ENCODE results near the gene COLGALT1.

The COLGALT1 gene

GRCh38 chr19:17616961-17617806, 61.7 kb downstream of the COLGALT1 start:
- Histone ChIP-seq H3K36me3 (ENCODE audit: insufficient read depth, insufficient read length, low read length) (no peaks in the 10 kb centered on the region), H3K4me3 (ENCODE audit: insufficient read length, low read depth) (no peak overlapping the region), H3K9me3 (ENCODE audit: insufficient read depth, low read length) (peaks cover 11% of the 10 kb centered on the region; the same call in 1 of the 2 replicates), H3K27me3 (ENCODE audit: insufficient read depth, insufficient read length) (no peaks in the 10 kb centered on the region), H3K9ac (ENCODE audit: insufficient read length, low read depth) (no peak overlapping the region), H3K4me1 (ENCODE audit: insufficient read depth, insufficient read length) (peaks cover 3% of the 10 kb centered on the region)
- no peak for DNase-seq (ENCODE audit: low read depth, low spot score)
- no peak for TF ChIP-seq SUZ12 (IDR thresholded peaks at IDR 0.05; ENCODE audit: extremely low read depth, insufficient read depth, insufficient read length)
- no peak for TF ChIP-seq ZNF274 (IDR thresholded peaks at IDR 0.05; ENCODE audit: low read depth, low read length)
- TF ChIP-seq YY1 (IDR thresholded peaks at IDR 0.05; ENCODE audit: insufficient read depth, insufficient read length): no peak

- DNase-seq (ENCODE audit: low read depth, low spot score): no peak
- Histone ChIP-seq H3K4me1 (ENCODE audit: insufficient read depth, insufficient read length) (peaks cover 3% of the 10 kb centered on the region), H3K36me3 (ENCODE audit: insufficient read depth, insufficient read length, low read length) (no peaks in the 10 kb centered on the region), H3K4me3 (ENCODE audit: insufficient read length, low read depth) (no peak overlapping the region), H3K9me3 (ENCODE audit: insufficient read depth, low read length) (peaks cover 11% of the 10 kb centered on the region; the same call in 1 of the 2 replicates), H3K27me3 (ENCODE audit: insufficient read depth, insufficient read length) (no peaks in the 10 kb centered on the region), H3K9ac (ENCODE audit: insufficient read length, low read depth) (no peak overlapping the region)
- TF ChIP-seq SUZ12 (IDR thresholded peaks at IDR 0.05; ENCODE audit: extremely low read depth, insufficient read depth, insufficient read length) (no peak), YY1 (IDR thresholded peaks at IDR 0.05; ENCODE audit: insufficient read depth, insufficient read length) (no peak), ZNF274 (IDR thresholded peaks at IDR 0.05; ENCODE audit: low read depth, low read length) (no peak)
Observed at GRCh38 chr19:17617807-17618192, 62.4 kb downstream of the COLGALT1 start.

GRCh38 chr19:17618281-17618903, 62.9 kb downstream of the COLGALT1 start:
- no peak for DNase-seq (ENCODE audit: low read depth, low spot score)
- H3K9ac ChIP-seq (ENCODE audit: insufficient read length, low read depth): no peak overlapping the region
- TF ChIP-seq SUZ12 (IDR thresholded peaks at IDR 0.05; ENCODE audit: extremely low read depth, insufficient read depth, insufficient read length) (no peak), ZNF274 (IDR thresholded peaks at IDR 0.05; ENCODE audit: low read depth, low read length) (no peak), YY1 (IDR thresholded peaks at IDR 0.05; ENCODE audit: insufficient read depth, insufficient read length) (no peak)
- no peak overlapping the region for H3K4me3 ChIP-seq (ENCODE audit: insufficient read length, low read depth)
- H3K4me1 ChIP-seq (ENCODE audit: insufficient read depth, insufficient read length): peaks cover 3% of the 10 kb centered on the region
- peaks cover 11% of the 10 kb centered on the region; the same call in 1 of the 2 replicates for H3K9me3 ChIP-seq (ENCODE audit: insufficient read depth, low read length)
- H3K27me3 ChIP-seq (ENCODE audit: insufficient read depth, insufficient read length): no peaks in the 10 kb centered on the region
- no peaks in the 10 kb centered on the region for H3K36me3 ChIP-seq (ENCODE audit: insufficient read depth, insufficient read length, low read length)

GRCh38 chr19:17618936-17619335, 63.5 kb downstream of the COLGALT1 start:
- no peak for DNase-seq (ENCODE audit: low read depth, low spot score)
- H3K9ac ChIP-seq (ENCODE audit: insufficient read length, low read depth): no peak overlapping the region
- peaks cover 11% of the 10 kb centered on the region; the same call in 1 of the 2 replicates for H3K9me3 ChIP-seq (ENCODE audit: insufficient read depth, low read length)
- no peaks in the 10 kb centered on the region for H3K36me3 ChIP-seq (ENCODE audit: insufficient read depth, insufficient read length, low read length)
- H3K4me1 ChIP-seq (ENCODE audit: insufficient read depth, insufficient read length): peaks cover 3% of the 10 kb centered on the region
- H3K27me3 ChIP-seq (ENCODE audit: insufficient read depth, insufficient read length): no peaks in the 10 kb centered on the region
- H3K4me3 ChIP-seq (ENCODE audit: insufficient read length, low read depth): no peak overlapping the region
- TF ChIP-seq SUZ12 (IDR thresholded peaks at IDR 0.05; ENCODE audit: extremely low read depth, insufficient read depth, insufficient read length) (no peak), YY1 (IDR thresholded peaks at IDR 0.05; ENCODE audit: insufficient read depth, insufficient read length) (no peak), ZNF274 (IDR thresholded peaks at IDR 0.05; ENCODE audit: low read depth, low read length) (no peak)

GRCh38 chr19:17620696-17621095, 65.2 kb downstream of the COLGALT1 start:
- Histone ChIP-seq H3K9ac (ENCODE audit: insufficient read length, low read depth) (no peak overlapping the region), H3K9me3 (ENCODE audit: insufficient read depth, low read length) (peaks cover 11% of the 10 kb centered on the region; the same call in 1 of the 2 replicates), H3K36me3 (ENCODE audit: insufficient read depth, insufficient read length, low read length) (no peaks in the 10 kb centered on the region), H3K4me3 (ENCODE audit: insufficient read length, low read depth) (no peak overlapping the region), H3K27me3 (ENCODE audit: insufficient read depth, insufficient read length) (no peaks in the 10 kb centered on the region), H3K4me1 (ENCODE audit: insufficient read depth, insufficient read length) (peaks cover 3% of the 10 kb centered on the region)
- TF ChIP-seq YY1 (IDR thresholded peaks at IDR 0.05; ENCODE audit: insufficient read depth, insufficient read length) (no peak), ZNF274 (IDR thresholded peaks at IDR 0.05; ENCODE audit: low read depth, low read length) (no peak), SUZ12 (IDR thresholded peaks at IDR 0.05; ENCODE audit: extremely low read depth, insufficient read depth, insufficient read length) (no peak)
- no peak for DNase-seq (ENCODE audit: low read depth, low spot score)

GRCh38 chr19:17623224-17623935, 67.9 kb downstream of the COLGALT1 start:
- DNase-seq (ENCODE audit: low read depth, low spot score): no peak
- Histone ChIP-seq H3K4me1 (ENCODE audit: insufficient read depth, insufficient read length) (no peaks in the 10 kb centered on the region), H3K9ac (ENCODE audit: insufficient read length, low read depth) (no peak overlapping the region), H3K9me3 (ENCODE audit: insufficient read depth, low read length) (peaks cover 11% of the 10 kb centered on the region; the same call in 1 of the 2 replicates), H3K4me3 (ENCODE audit: insufficient read length, low read depth) (no peak overlapping the region), H3K27me3 (ENCODE audit: insufficient read depth, insufficient read length) (no peaks in the 10 kb centered on the region), H3K36me3 (ENCODE audit: insufficient read depth, insufficient read length, low read length) (peaks cover 4% of the 10 kb centered on the region)
- TF ChIP-seq SUZ12 (IDR thresholded peaks at IDR 0.05; ENCODE audit: extremely low read depth, insufficient read depth, insufficient read length) (no peak), ZNF274 (IDR thresholded peaks at IDR 0.05; ENCODE audit: low read depth, low read length) (no peak), YY1 (IDR thresholded peaks at IDR 0.05; ENCODE audit: insufficient read depth, insufficient read length) (no peak)

Measured in NT2/D1 (cell line).